A673 (cell line): ENCODE measurements around the gene ETFA.

Experiments used
- EZH2 ChIP-seq: fragments of 200-600 bp; sonication (generic); IDR thresholded peaks from 2 replicates; pipeline ENCODE4 v1.6.1; 2017; ENCODE audit warnings: borderline replicate concordance, low read depth, mild to moderate bottlenecking, mixed read lengths, antibody characterized with exemption, low read length; ENCODE audit not compliant: poor library complexity, severe bottlenecking
- TF ChIP-seq, protein P1 (sequence below): fragments of 300-800, 200-600 bp; sonication (generic); conservative IDR thresholded peaks from 2 replicates; pipeline ENCODE4 v1.5.1; 2017; ENCODE audit warnings: low read depth, mild to moderate bottlenecking, antibody characterized with exemption, low read length, moderate library complexity, mixed read lengths

GRCh38 chr15:76311100-76311953 lies at the start of gene ETFA:
- TF ChIP-seq, protein P1, sequence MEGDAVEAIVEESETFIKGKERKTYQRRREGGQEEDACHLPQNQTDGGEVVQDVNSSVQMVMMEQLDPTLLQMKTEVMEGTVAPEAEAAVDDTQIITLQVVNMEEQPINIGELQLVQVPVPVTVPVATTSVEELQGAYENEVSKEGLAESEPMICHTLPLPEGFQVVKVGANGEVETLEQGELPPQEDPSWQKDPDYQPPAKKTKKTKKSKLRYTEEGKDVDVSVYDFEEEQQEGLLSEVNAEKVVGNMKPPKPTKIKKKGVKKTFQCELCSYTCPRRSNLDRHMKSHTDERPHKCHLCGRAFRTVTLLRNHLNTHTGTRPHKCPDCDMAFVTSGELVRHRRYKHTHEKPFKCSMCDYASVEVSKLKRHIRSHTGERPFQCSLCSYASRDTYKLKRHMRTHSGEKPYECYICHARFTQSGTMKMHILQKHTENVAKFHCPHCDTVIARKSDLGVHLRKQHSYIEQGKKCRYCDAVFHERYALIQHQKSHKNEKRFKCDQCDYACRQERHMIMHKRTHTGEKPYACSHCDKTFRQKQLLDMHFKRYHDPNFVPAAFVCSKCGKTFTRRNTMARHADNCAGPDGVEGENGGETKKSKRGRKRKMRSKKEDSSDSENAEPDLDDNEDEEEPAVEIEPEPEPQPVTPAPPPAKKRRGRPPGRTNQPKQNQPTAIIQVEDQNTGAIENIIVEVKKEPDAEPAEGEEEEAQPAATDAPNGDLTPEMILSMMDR: no peak
- TF ChIP-seq EZH2: no peak
